ENCODE results near the gene OBSCN.

The OBSCN gene

DNA sequence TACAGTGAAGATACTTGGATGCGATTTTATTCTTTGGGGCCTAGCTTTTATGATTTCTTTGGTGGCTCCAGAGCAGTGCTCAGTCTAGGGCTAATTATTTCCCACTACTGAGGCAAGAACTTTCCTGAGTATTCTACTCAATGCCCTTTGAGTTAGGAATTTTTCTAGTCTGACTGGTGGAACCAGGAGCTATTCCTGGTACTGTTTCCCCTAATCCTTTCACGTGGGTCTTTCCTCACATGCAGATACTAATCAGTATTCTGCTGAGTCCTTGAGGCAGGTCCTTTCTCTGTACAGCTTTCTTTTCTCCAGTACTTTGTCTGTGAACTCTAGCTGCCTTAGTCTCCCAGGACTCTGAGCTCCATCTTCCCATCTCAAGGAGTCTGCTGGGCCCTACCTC, 122.0 kb downstream of the OBSCN start:
- no peak for DNase-seq

DNA sequence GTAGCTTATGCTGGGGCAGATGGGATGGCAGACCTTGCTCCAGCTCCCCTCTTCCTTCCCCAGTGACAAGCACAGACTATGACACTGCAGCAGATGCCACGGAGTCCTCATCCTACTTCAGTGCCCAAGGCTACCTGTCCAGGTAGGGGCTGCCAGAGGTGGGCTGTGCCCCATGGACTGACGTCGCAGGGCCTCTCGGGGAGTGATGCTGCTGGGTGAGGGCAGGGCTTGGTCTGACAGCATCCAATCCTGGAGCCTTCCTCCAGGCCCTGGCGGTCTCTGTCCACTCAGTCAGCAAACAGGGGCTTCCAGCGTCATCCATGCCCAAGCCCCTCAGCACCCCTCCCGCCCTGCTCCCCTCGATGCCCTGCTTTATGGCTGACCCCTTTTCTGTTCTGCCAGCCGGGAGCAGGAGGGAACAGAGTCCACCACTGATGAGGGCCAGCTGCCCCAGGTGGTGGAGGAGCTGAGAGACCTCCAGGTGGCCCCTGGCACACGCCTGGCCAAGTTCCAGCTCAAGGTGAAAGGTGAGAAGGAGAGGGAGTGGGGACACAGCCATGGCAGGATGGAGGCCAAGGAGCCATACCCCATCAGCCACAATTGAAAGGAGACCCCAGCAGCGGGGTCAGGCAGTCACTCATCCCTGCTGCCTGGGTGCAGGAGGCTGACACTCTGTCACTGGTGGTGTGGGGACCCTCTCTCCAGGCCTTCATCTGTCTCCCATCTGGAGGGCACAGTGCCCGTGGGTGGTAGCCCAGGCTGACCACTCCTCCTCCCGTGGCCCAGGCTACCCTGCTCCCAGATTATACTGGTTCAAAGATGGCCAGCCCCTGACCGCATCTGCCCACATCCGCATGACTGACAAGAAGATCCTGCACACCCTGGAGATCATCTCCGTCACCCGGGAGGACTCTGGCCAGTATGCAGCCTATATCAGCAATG, 125.2 kb downstream of the OBSCN start:
- no peak for DNase-seq

DNA sequence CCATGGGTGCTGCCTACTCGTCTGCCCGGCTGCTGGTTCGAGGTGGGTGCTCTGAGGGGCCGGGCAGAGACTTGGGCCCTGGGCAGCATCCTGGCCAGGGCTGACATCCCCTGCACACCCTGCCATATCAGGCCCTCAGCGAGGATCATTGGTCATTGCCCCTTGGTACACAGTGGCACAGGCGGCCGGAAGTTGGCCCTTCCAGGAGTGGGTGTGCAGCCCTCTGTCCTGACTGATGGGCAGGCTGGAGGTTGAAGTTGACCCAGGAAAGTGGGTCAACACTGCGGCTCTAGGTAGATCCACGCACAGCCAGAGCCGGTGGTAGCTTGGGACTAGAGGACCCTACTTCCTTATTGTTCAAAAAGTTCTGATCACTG, 125.9 kb downstream of the OBSCN start:
- DNase-seq = no peak

DNA sequence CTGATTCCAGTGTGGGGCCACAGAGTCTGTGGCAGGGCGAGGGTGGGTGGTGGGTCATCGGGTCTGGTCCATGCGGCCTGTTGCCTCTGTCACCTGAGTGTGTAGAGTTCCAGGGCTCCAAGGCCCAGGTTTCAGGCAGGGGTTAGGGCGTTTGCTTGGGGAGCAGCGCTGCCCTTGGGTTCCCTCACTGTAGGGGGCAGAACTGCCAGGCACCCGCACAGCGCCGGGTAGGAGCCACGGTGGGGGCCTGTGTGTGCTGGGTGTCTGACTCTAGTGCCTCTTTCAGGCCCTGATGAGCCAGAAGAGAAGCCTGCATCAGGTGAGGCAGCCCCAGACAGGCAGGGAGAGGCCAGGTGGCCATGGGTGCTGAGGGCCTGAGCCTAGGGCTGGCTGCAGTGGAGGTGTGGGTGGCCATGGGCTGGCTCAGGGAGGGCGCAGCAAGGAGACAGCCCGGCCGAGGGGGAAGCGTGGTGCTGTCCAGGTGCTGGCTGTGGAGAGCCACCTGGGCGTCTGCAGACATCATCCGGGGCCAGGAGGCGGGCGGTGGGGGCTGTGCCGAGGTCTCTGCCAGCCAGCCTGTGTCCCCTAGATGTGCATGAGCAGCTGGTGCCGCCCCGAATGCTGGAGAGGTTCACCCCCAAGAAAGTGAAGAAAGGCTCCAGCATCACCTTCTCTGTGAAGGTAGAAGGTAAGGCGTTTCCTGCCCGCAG, 126.5 kb downstream of the OBSCN start:
- no peak for DNase-seq

- no peak for DNase-seq
Measured at GRCh38 chr1:228334954-228335353, 127.1 kb downstream of the OBSCN start.

DNA sequence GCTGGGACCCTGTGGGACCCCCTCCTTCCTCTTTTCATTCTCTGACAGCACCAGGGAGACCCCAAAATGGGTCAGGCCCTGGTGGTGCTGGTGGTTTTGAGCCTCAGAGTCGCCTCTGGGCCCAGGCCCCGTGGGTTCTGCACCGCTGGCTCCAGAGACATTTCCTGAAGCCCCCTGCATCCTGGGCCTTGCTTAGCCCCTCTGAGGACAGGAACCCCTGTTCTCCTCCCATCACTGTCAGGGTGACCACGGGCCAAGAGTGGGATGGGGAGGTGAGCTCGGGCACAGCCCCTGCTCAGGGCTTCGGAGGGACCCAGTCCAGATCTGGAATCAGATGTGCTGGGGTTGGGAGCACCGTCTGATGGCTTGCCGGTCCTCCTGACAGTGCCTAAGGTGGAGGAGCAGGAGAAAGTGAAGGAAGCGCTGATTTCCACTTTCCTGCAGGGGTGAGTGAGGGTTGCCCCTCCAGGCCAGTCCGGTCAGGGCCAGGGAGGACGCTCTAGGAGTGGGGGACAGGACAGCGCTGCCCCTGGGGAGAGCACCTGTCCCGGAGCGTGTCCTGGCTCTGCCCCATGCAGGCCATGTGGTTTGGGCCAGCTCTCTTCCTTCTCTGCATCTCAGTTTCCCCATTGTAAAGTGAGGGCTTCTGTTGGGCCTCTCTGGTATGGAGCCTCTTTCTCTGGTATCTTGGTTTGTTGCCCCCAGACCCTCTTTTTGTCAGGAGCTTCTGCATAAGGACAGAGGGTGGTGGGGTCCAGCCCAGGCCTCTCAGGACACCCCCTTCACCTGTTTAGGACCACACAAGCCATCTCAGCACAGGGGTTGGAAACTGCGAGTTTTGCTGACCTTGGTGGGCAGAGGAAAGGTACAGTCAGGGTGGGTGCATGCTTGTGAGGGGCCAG, 127.8 kb downstream of the OBSCN start:
- DNase-seq = no peak

- no peak for DNase-seq
Measured at GRCh38 chr1:228336308-228337030, 128.6 kb downstream of the OBSCN start.

DNA sequence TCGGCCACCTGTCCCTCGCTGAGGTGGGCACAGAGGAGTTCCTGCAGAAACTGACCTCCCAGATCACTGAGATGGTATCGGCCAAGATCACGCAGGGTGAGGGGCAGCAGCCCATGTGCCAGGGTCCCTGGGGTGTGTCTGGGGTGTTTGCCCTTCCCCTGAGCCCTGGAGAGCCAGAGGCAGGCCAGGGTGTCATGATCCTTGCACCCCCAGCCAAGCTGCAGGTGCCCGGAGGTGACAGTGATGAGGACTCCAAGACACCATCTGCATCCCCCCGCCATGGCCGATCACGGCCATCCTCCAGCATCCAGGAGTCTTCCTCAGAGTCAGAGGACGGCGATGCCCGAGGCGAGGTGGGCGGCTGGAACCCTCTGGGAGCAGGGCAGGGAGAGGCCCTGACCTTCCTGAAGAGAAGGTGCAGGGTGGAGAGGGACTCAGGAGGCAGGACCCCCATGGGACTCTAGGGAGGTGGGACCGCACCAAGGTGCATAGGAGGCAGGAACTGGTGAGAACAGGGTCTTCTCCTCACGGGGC, 129.3 kb downstream of the OBSCN start:
- DNase-seq = no peak

DNA sequence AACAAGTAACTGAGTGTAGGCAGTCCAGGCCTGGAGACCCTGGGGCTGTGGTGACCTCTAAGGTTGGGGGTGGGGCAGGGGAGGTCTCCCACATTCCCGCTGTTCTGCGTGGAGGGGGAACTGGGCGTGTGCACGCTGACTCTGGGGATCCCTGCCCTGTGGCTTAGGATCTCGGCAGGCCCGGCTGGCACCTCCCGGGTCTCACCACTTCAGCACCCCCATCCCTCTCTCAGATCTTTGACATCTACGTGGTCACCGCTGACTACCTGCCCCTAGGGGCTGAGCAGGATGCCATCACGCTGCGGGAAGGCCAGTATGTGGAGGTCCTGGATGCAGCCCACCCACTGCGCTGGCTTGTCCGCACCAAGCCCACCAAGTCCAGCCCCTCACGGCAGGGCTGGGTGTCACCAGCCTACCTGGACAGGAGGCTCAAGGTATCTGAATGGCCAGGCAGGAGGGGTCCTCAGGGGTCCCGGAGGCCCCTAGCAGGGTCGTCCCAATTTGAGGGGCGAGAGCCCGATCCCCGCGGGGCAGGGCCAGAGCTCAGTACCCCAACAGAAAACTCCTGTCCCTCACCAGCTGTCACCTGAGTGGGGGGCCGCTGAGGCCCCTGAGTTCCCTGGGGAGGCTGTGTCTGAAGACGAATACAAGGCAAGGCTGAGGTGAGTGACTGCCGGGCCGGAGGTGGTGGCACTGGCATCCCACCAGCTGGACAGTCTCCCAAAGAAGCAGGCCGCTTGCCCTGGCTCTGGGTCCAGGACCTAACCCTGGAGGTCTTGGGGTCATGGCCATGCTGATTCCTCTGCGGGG, 130.1 kb downstream of the OBSCN start:
- no peak for DNase-seq

GRCh38 chr1:228338521-228339051, 130.7 kb downstream of the OBSCN start:
- no peak for DNase-seq

DNA sequence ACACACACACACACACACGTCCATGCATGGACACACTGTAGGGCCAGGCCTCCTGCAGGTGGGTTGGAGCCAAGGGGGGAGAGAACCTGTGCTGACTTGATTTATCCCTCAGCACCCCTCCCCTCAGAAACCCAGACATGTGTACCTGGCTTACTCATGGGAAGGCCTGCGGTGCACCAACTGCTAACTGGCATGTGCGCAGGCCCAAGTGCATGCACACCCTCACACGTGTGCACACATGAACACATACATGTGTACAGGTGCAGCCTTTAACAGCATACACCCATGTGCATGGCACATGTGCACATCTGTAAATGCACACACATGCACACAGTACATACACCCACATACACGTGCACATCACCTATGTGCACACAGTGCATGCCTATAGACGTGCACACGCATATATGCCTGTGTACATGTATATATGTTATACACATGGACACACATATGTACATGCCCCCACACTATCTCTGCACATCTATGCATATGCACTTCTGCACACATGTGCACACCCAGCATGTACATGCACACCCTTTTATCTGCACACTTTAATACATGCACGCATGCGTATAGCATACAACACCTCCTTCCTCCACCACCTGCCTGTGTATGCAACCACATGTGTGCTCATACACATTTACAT, 131.3 kb downstream of the OBSCN start:
- DNase-seq = no peak

DNA sequence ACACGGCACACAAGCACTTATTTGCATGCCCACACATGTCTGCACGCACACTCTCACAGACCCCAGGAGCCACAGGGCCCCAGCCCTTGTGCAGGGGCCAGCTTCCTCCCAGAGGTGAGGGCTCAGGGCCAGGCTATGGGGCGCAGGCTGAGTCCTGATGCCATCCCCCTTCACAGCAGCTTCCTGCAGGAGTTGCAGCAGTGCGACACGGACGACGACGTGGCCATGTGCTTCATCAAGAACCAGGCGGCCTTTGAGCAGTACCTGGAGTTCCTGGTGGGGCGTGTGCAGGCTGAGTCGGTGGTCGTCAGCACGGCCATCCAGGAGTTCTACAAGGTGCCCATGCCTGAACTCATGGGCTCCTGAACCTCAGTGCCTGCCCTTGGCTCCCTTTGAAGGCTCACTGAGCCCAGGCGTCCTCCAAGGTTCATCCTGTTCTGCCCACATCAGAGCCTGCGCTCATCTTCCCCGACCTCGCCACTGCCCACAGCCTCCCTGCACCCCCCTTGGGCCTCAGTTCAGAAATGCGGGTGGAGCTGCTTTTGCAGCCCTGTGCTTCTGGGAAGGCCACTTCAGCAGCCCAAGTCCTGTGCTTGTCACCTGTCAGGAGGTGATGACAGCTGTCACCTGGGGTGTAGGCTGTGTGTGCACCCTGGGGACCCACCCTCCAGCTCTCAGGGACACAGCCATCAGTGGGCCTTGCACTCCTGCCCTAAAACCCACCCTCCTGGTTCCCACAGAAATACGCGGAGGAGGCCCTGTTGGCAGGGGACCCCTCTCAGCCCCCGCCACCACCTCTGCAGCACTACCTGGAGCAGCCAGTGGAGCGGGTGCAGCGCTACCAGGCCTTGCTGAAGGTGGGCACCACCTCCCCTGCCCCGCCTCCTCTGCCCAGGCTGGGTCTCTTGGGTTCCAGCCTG, 132.2 kb downstream of the OBSCN start:
- no peak for DNase-seq

GRCh38 chr1:228340686-228341449, 133.0 kb downstream of the OBSCN start:
- no peak for DNase-seq

DNA sequence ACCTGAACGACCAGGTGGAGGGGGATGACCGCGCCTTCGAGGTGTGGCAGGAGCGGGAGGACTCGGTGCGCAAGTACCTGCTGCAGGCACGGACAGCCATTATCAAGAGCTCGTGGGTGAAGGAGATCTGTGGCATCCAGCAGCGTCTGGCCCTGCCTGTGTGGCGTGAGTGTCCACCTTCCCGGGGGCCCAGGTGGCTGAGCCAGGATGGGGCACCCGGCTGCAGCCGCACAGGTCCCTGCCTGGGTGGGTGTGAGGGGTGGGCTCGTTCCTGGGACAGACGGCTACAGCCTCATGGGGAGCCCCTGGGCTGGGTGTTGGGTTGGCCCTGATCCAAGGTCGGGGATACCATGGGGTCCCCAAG, 133.6 kb downstream of the OBSCN start:
- no peak for DNase-seq

- no peak for DNase-seq
Measured at GRCh38 chr1:228341814-228342626, 134.2 kb downstream of the OBSCN start.

DNA sequence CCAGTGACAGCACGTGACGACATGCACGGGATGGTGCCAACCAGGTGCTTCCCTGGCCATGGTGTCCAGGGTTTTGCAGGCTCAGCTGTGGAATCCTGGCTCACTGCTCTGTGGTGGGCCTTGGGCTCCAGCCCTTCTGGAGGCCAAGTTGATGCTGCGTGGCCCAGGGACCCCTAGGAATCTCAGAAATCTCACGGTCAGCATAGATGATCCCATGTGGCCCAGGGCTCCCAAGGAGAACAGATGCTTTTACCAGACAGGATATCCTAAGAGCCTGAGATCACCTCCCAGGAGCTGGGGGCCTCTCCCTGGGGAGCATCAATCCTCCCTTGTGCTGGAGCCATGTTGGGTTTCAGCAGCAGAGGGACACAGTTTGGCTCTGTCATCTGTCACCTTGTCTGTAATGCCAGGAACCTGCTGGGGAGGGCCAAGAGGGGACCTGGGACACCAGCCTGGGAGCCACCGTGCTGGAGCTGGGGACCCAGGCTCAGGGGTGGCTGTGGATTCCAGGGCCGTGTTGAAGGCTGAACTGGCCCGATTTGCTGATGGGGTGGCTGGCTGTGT, 134.9 kb downstream of the OBSCN start:
- no peak for DNase-seq

- DNase-seq = no peak
Measured at GRCh38 chr1:228343191-228343661, 135.4 kb downstream of the OBSCN start.
